ENCODE results near the gene PDE4D. TPM values are rescaled to one million over a fixed set of nuclear protein-coding genes. Genes with fewer than 3 reads are reported as not detected.

PDE4D gene
- total and polyA plus RNA-seq, 3 experiments from 2014 or later = 5.6 to 18.3 (median 17.7) TPM

DNA sequence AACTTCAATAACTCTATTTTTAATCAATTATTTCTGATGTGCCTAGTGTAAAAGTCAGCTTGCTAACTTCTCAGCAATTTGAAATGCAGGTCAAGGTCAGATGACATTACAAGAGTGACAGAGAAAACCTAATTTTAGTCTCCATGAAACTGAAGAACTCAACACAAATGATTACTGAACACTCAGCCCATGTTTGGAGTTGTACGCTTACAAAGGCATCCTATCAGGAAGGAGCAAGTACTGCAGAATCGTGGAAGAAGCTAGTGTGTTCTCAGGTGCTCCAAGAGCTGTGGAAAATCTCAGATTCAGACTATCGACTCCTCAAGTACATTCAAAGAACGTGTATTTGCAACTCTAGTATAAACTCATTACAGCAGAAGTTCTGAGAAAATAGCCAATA lies 526.7 kb downstream of the PDE4D start:
- no peak for DNase-seq
- H3K4me1 ChIP-seq (ENCODE audit: insufficient read depth, low read length) = no peaks in the 10 kb centered on the region
- no peaks in the 10 kb centered on the region for H3K9me3 ChIP-seq (ENCODE audit: low read length)
- H3K4me1 Mint-ChIP-seq = peaks cover 0 to 4% (median 2%) of the 10 kb centered on the region in 3 donors
- H3K27ac Mint-ChIP-seq = no peak overlapping the region
- H3K36me3 Mint-ChIP-seq = no peaks in the 10 kb centered on the region
- ChIA-PET POLR2A (no interaction called here), CTCF (interaction anchor here (1.6 to 4.9 kb wide), 4 partner anchors 17 to 181 kb away, joined by 3 to 17 read pairs (median 4); no protein-coding TSS in a partner anchor)
- no peaks in the 10 kb centered on the region for H3K9me3 Mint-ChIP-seq
- no peak overlapping the region for H3K4me3 Mint-ChIP-seq
- H3K27ac ChIP-seq (ENCODE audit: low read depth, low read length) = no peak overlapping the region
- peaks cover 7 to 38% of the 10 kb centered on the region in 2 donors for H3K27me3 Mint-ChIP-seq
- H3K4me3 ChIP-seq (ENCODE audit: low read length) = no peak overlapping the region
- H3K36me3 ChIP-seq (ENCODE audit: insufficient read depth, low read length) = no peaks in the 10 kb centered on the region
- no peaks in the 10 kb centered on the region for H3K27me3 ChIP-seq (ENCODE audit: insufficient read depth, low read length, poor library complexity, severe bottlenecking)

DNA sequence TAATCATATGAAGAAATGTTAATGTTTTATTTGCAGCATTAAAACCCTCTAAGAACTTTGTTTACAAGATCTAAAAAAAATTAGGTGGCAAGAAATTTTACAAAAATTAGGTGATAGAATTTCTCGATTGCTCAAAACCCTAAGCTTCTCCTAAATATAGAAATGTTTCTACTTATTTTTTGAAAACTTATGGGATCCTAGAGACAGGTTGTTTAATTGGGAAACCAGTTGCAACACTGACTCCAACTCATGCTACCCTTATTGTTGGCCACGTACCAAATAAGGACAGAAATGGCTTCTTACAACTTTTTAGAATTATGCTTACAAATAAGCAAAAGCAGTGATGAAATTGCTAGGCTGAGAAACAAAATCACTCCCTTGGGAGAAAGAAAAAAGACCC lies 531.1 kb downstream of the PDE4D start:
- H3K4me1 Mint-ChIP-seq = peaks cover 0 to under 1% (median under 1%) of the 10 kb centered on the region in 3 donors
- Histone ChIP-seq H3K9me3 (ENCODE audit: low read length) (no peaks in the 10 kb centered on the region), H3K27me3 (ENCODE audit: insufficient read depth, low read length, poor library complexity, severe bottlenecking) (no peaks in the 10 kb centered on the region), H3K4me1 (ENCODE audit: insufficient read depth, low read length) (no peaks in the 10 kb centered on the region), H3K4me3 (ENCODE audit: low read length) (no peak overlapping the region), H3K27ac (ENCODE audit: low read depth, low read length) (no peak overlapping the region), H3K36me3 (ENCODE audit: insufficient read depth, low read length) (no peaks in the 10 kb centered on the region)
- no peak overlapping the region for H3K4me3 Mint-ChIP-seq
- DNase-seq = no peak
- peaks cover 3 to 26% of the 10 kb centered on the region in 2 donors for H3K27me3 Mint-ChIP-seq
- CTCF ChIA-PET = interaction anchor here (0.8 kb wide), 1 partner anchor 174 kb away, joined by 3 read pairs; no protein-coding TSS in a partner anchor
- H3K36me3 Mint-ChIP-seq = no peaks in the 10 kb centered on the region
- H3K9me3 Mint-ChIP-seq = no peaks in the 10 kb centered on the region
- POLR2A ChIA-PET = no interaction called here
- H3K27ac Mint-ChIP-seq = no peak overlapping the region

DNA sequence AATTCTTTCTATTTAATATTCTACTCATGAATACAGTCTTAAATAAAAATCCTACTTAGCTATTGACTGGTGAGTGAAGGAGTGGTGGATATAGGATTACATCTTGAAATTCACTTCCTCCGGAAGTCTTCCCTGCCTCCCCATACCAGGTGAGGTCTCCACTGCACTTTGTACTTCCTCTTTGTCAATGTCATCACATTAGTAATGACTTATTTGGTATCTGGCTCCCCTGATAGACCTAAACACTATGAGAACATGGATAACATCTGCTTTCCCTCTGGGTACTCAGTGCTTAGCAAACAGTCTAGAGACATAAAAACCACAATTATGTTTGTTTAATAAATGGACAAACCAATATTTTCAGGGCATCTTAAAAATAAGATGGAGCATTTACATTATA lies 532.1 kb downstream of the PDE4D start:
- Histone ChIP-seq H3K4me1 (ENCODE audit: insufficient read depth, low read length) (no peaks in the 10 kb centered on the region), H3K27ac (ENCODE audit: low read depth, low read length) (no peak overlapping the region), H3K9me3 (ENCODE audit: low read length) (no peaks in the 10 kb centered on the region), H3K27me3 (ENCODE audit: insufficient read depth, low read length, poor library complexity, severe bottlenecking) (no peaks in the 10 kb centered on the region), H3K4me3 (ENCODE audit: low read length) (no peak overlapping the region), H3K36me3 (ENCODE audit: insufficient read depth, low read length) (no peaks in the 10 kb centered on the region)
- no peak for DNase-seq
- CTCF ChIA-PET = no interaction called here
- POLR2A ChIA-PET = no interaction called here
- Mint-ChIP-seq H3K27me3 (peaks cover 3 to 29% of the 10 kb centered on the region in 2 donors), H3K27ac (no peak overlapping the region), H3K36me3 (no peaks in the 10 kb centered on the region), H3K4me1 (no peaks in the 10 kb centered on the region), H3K4me3 (no peak overlapping the region), H3K9me3 (no peaks in the 10 kb centered on the region)

DNA sequence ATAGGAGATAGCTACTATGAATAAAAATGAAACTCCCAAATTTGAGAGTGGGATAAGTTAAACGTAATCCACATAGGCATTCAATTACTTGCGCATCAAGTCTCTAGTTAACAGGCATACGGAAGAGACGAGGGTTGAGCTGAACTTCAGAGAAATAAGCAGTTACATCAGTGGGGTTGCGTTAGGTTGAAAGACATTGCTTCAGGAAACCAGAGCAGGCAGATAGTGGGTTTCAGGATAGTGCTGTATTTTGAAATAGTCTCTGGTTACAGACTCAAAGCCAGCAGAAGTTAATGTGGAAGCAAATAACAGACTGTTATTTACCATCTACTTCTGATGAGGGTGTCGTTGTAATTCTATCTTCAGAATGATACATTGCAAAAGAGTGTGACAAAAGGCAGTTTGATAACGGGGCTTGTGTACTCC lies 533.4 kb downstream of the PDE4D start:
- Histone ChIP-seq H3K9me3 (ENCODE audit: low read length) (no peaks in the 10 kb centered on the region), H3K27me3 (ENCODE audit: insufficient read depth, low read length, poor library complexity, severe bottlenecking) (no peaks in the 10 kb centered on the region), H3K4me3 (ENCODE audit: low read length) (no peak overlapping the region), H3K27ac (ENCODE audit: low read depth, low read length) (no peak overlapping the region), H3K4me1 (ENCODE audit: insufficient read depth, low read length) (no peaks in the 10 kb centered on the region), H3K36me3 (ENCODE audit: insufficient read depth, low read length) (no peaks in the 10 kb centered on the region)
- CTCF ChIA-PET = interaction anchor here (1.5 kb wide), 1 partner anchor 8 kb away, joined by 3 read pairs; no protein-coding TSS in a partner anchor
- POLR2A ChIA-PET = no interaction called here
- Mint-ChIP-seq H3K27me3 (peaks cover 3 to 23% of the 10 kb centered on the region in 2 donors), H3K4me3 (no peak overlapping the region), H3K4me1 (no peaks in the 10 kb centered on the region), H3K9me3 (no peaks in the 10 kb centered on the region), H3K27ac (no peak overlapping the region), H3K36me3 (no peaks in the 10 kb centered on the region)
- DNase-seq = no peak

DNA sequence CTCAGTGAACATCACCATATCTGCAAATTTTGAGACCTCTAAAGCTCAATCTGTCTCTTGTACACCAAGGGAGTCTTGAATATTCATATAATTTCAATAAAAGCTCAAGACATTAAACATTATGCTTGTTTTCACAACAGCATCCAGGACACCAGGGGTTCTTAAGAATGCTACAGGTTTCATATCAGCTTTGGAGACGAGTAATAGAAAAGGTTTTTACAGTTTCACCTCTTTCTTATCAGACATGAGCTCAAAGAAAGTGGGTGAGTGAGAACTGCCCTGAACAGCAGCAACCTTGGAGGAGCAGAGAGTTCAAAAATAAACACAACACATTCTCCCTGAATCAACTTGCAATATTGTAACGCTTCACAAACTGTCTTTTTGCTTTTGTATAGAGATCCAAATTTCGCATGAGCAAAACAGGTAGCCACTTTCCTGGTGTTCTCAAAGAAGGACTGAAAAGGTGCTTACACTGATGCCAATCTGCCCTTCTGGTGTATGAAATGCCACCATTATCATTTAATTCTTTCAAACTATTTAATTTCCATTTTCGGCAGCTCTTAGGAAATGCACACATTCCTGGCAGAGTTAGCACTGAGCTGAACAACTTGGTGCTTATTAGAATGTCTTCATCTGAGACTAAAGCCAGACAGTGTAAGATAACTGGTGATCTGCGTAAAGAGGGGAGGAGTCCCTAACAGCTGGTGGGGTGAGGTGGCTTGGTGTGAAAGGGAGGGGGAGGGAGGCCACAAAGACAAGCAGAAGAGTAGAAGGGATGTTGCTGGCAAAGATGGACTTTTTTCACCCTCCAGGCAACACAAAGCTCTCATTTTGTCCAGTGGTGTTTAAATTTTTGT lies 535.3 kb downstream of the PDE4D start:
- POLR2A ChIA-PET = no interaction called here
- H3K4me1 ChIP-seq (ENCODE audit: insufficient read depth, low read length) = no peaks in the 10 kb centered on the region
- H3K27ac ChIP-seq (ENCODE audit: low read depth, low read length) = no peak overlapping the region
- Mint-ChIP-seq H3K4me3 (no peak overlapping the region), H3K9me3 (no peaks in the 10 kb centered on the region), H3K27ac (peak overlapping the region in 1 of 8 donors; percentile 67), H3K36me3 (no peaks in the 10 kb centered on the region), H3K4me1 (no peaks in the 10 kb centered on the region), H3K27me3 (peaks cover 6 to 27% of the 10 kb centered on the region in 2 donors)
- CTCF ChIA-PET = no interaction called here
- no peak overlapping the region for H3K4me3 ChIP-seq (ENCODE audit: low read length)
- H3K9me3 ChIP-seq (ENCODE audit: low read length) = no peaks in the 10 kb centered on the region
- no peaks in the 10 kb centered on the region for H3K27me3 ChIP-seq (ENCODE audit: insufficient read depth, low read length, poor library complexity, severe bottlenecking)
- DNase-seq = no peak
- H3K36me3 ChIP-seq (ENCODE audit: insufficient read depth, low read length) = no peaks in the 10 kb centered on the region

DNA sequence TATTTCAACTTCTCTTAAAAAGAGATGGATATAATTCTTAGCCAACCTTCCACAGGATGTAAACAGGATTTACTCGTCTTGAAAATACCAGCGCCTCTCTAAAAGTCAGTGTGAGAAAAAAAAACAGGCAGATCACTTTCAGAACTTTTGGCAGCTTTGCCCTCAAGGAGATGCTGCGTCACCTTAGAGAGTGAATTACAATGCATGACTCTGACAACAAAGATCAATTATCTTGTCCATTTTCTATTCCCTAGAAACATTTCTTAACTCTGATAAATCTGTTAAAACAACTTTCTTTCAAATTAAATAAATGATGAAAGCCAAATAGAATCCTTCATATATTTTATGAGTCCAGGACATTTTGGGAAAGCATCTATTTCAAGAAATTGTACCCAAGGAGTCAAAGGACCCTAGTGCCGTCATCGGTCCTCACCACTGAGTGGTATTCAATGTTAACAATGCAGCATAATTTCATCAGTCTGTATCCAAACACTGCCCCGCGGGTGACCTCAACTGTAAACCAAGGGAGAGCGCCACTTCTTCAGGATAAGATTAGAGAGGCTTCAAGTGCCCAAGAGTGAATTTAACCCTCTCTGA lies 536.0 kb downstream of the PDE4D start:
- Mint-ChIP-seq H3K9me3 (no peaks in the 10 kb centered on the region), H3K27ac (no peak overlapping the region), H3K36me3 (no peaks in the 10 kb centered on the region), H3K4me3 (no peak overlapping the region), H3K4me1 (no peaks in the 10 kb centered on the region), H3K27me3 (peaks cover 6 to 27% of the 10 kb centered on the region in 2 donors)
- H3K9me3 ChIP-seq (ENCODE audit: low read length) = no peaks in the 10 kb centered on the region
- no peaks in the 10 kb centered on the region for H3K36me3 ChIP-seq (ENCODE audit: insufficient read depth, low read length)
- CTCF ChIA-PET = no interaction called here
- no peak overlapping the region for H3K4me3 ChIP-seq (ENCODE audit: low read length)
- POLR2A ChIA-PET = no interaction called here
- H3K27ac ChIP-seq (ENCODE audit: low read depth, low read length) = no peak overlapping the region
- no peaks in the 10 kb centered on the region for H3K27me3 ChIP-seq (ENCODE audit: insufficient read depth, low read length, poor library complexity, severe bottlenecking)
- no peaks in the 10 kb centered on the region for H3K4me1 ChIP-seq (ENCODE audit: insufficient read depth, low read length)
- DNase-seq = no peak

DNA sequence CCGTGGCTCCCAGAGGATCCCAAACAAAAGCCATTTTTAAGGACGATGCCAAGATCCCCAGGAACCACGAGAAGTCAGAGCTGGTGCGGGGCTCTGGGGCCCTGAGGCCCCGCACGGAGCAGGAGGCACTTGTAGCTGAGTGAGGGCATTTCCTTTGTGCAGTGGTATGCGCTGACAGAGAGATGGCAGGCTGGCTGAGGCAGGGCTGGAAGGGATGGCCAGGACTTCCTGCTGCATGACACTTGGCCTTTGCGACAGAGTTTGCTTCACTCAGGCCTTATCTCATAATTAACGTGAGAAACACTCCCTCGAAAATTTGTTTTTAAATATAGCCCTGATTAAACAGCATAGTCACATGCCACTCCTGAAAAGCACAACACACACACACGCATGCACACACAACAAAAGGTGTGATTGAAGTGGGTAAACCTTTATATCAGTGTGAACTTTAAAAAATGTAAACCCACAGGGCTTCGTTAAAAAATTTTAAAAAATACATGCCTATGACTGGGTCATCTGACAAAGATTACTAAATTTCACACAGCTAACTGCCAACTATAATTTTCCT lies 536.6 kb downstream of the PDE4D start:
- no peak overlapping the region for H3K4me3 Mint-ChIP-seq
- Histone ChIP-seq H3K27me3 (ENCODE audit: insufficient read depth, low read length, poor library complexity, severe bottlenecking) (no peaks in the 10 kb centered on the region), H3K36me3 (ENCODE audit: insufficient read depth, low read length) (no peaks in the 10 kb centered on the region), H3K9me3 (ENCODE audit: low read length) (no peaks in the 10 kb centered on the region), H3K27ac (ENCODE audit: low read depth, low read length) (no peak overlapping the region), H3K4me3 (ENCODE audit: low read length) (no peak overlapping the region), H3K4me1 (ENCODE audit: insufficient read depth, low read length) (no peaks in the 10 kb centered on the region)
- H3K9me3 Mint-ChIP-seq = no peaks in the 10 kb centered on the region
- no peak for DNase-seq
- ChIA-PET CTCF (no interaction called here), POLR2A (no interaction called here)
- H3K36me3 Mint-ChIP-seq = no peaks in the 10 kb centered on the region
- no peak overlapping the region for H3K27ac Mint-ChIP-seq
- peaks cover 6 to 31% of the 10 kb centered on the region in 2 donors for H3K27me3 Mint-ChIP-seq
- H3K4me1 Mint-ChIP-seq = no peaks in the 10 kb centered on the region

DNA sequence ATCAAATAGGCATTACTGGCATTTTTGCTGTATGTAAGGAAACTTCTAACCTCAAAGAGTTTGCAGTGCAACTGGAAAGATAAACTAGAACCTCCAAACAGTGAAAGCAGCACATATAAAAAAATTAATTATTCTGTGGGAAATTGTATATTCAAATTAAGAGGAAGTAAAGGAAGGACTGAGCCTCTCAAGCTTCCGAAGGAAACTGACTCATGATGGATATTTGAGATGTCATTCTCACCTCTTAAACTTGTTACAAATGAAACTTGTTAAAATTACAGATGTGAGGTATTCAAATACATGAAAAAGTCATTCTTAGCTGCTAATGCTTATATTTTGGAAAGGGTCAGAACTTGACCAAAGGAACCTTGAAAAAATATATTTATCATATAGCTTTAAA lies 538.7 kb downstream of the PDE4D start:
- H3K36me3 ChIP-seq (ENCODE audit: insufficient read depth, low read length) = no peaks in the 10 kb centered on the region
- no peaks in the 10 kb centered on the region for H3K4me1 Mint-ChIP-seq
- no peak overlapping the region for H3K27ac ChIP-seq (ENCODE audit: low read depth, low read length)
- H3K27me3 ChIP-seq (ENCODE audit: insufficient read depth, low read length, poor library complexity, severe bottlenecking) = no peaks in the 10 kb centered on the region
- H3K36me3 Mint-ChIP-seq = no peaks in the 10 kb centered on the region
- POLR2A ChIA-PET = no interaction called here
- peaks cover 6 to 35% of the 10 kb centered on the region in 2 donors for H3K27me3 Mint-ChIP-seq
- H3K4me1 ChIP-seq (ENCODE audit: insufficient read depth, low read length) = no peaks in the 10 kb centered on the region
- H3K4me3 Mint-ChIP-seq = no peak overlapping the region
- no peaks in the 10 kb centered on the region for H3K9me3 ChIP-seq (ENCODE audit: low read length)
- no peak overlapping the region for H3K27ac Mint-ChIP-seq
- no peak for DNase-seq
- no peaks in the 10 kb centered on the region for H3K9me3 Mint-ChIP-seq
- H3K4me3 ChIP-seq (ENCODE audit: low read length) = no peak overlapping the region
- CTCF ChIA-PET = interaction anchor here (1.0 to 1.4 kb wide), 2 partner anchors 13 to 166 kb away, joined by 3 to 6 read pairs; no protein-coding TSS in a partner anchor
